ENCODE measurements around the gene RXRB. TPM values are rescaled to one million over a fixed set of nuclear protein-coding genes. Genes with fewer than 3 reads are reported as not detected.

Gene RXRB
- total RNA-seq, 2 experiments from 2014 or later = 44.0 to 45.0 TPM

DNA sequence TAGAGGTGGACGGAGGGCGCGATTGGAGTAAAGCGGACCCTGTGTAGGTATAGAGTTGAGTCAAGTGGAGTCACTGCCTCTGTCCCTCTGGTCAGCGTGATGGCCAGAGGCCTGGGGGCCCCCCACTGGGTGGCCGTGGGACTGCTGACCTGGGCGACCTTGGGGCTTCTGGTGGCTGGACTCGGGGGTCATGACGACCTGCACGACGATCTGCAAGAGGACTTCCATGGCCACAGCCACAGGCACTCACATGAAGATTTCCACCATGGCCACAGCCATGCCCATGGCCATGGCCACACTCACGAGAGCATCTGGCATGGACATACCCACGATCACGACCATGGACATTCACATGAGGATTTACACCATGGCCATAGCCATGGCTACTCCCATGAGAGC, 681 bp upstream of the RXRB start:
- no peaks in the 10 kb centered on the region for H3K9me3 Mint-ChIP-seq
- peak overlapping the region; percentile 95 for H3K27ac Mint-ChIP-seq
- no peaks in the 10 kb centered on the region for H3K27me3 Mint-ChIP-seq
- H3K4me1 Mint-ChIP-seq = peaks cover 78% of the 10 kb centered on the region
- ChIA-PET POLR2A (interaction anchor here (0.6 kb wide), 1 partner anchor 1036 kb away, joined by 3 read pairs; no protein-coding TSS in a partner anchor), CTCF (no interaction called here)
- H3K4me3 Mint-ChIP-seq = peak overlapping the region; percentile 99
- H3K36me3 Mint-ChIP-seq (ENCODE audit: low read depth) = peaks cover 53% of the 10 kb centered on the region
- no peak for DNase-seq

- Mint-ChIP-seq H3K4me1 (peaks cover 65% of the 10 kb centered on the region), H3K27ac (peak overlapping the region; percentile 95), H3K9me3 (no peaks in the 10 kb centered on the region), H3K4me3 (peak overlapping the region; percentile 99), H3K27me3 (no peaks in the 10 kb centered on the region), H3K36me3 (ENCODE audit: low read depth) (peaks cover 66% of the 10 kb centered on the region)
- ChIA-PET POLR2A (interaction anchor here (0.7 to 1.5 kb wide), 9 partner anchors 9 to 362 kb away, joined by 3 to 10 read pairs (median 3); partner anchors contain the start of genes RING1, RPS18, TAP2 and VPS52), CTCF (interaction anchor here (0.7 to 1.0 kb wide), 5 partner anchors 48 to 185 kb away, joined by 3 to 4 read pairs (median 3); no protein-coding TSS in a partner anchor)
- peak; percentile 84 for DNase-seq
Observed at GRCh38 chr6:33199687-33200218, 712 bp downstream of the RXRB start.

DNA sequence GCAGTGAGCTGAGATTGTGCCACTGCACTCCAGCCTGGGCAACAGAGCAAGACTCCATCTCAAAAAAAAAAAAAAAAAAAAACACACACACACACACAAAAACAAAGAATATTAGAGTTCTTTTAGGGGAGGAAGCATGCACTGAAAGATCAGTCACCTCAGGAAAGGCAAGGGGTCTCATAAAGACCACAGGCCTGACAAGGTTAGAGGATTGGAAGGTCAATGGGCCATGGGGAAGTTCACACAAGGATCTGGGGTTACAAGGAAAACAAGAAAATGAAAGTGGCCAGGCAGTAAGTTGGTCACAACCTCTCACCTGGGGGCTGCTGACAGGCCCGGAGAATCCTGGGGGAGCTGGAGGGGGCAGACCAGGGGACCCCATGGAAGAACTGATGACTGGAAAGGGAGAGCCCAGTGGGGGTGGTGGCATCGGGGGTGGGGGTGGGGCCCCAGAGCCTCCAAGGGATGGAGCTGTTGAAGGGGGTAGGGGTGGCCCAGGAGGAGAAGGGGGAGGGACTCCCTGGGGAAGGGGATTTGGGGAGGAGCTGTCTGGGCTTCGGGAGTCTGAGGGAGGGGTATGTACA, 1.5 kb downstream of the RXRB start:
- no peaks in the 10 kb centered on the region for H3K9me3 Mint-ChIP-seq
- H3K27me3 Mint-ChIP-seq = no peaks in the 10 kb centered on the region
- H3K27ac Mint-ChIP-seq = peak overlapping the region; percentile 95
- ChIA-PET CTCF (interaction anchor here (1.0 to 2.8 kb wide), 6 partner anchors 10 to 102 kb away, joined by 3 to 12 read pairs (median 7); partner anchors contain the start of gene RING1), POLR2A (interaction anchor here (2.2 kb wide), 1 partner anchor 50 kb away, joined by 11 read pairs; no protein-coding TSS in a partner anchor)
- H3K4me1 Mint-ChIP-seq = peaks cover 61% of the 10 kb centered on the region
- no peak for DNase-seq
- H3K36me3 Mint-ChIP-seq (ENCODE audit: low read depth) = peaks cover 69% of the 10 kb centered on the region
- peak overlapping the region; percentile 99 for H3K4me3 Mint-ChIP-seq

DNA sequence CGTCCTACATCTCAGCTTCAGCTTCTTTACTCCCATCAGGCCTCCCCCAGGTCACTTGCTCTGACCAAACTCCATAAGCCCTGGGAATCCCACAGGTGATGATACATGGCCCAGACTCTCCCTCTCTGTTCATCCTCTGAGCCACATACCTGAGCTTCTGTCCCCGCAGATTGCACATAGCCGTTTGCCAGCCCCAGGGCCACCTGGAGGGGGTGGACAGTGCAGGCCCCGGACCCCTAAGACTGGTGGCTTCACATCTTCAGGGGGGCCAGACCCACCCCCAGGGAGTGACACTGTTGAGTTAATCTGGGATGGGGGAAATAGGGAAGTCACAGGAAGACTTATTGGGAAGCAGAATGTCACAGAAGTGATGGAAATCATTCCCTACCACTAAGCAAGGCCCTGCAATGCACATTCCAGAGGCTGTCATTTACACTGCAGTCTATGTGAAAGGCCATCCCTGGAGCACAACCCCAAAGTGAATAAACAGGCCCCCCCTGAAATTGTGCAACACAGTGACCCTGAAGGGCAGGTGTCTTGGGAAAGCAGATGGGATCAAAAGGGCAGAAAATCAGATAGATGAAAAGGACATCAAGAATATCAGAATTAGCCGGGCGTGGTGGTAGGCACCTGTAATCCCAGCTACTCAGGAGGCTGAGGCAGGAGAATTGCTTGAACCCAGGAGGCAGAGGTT, 2.2 kb downstream of the RXRB start:
- H3K36me3 Mint-ChIP-seq (ENCODE audit: low read depth) = peaks cover 66% of the 10 kb centered on the region
- peak overlapping the region; percentile 6 for H3K27ac Mint-ChIP-seq
- ChIA-PET POLR2A (interaction anchor here (1.1 to 2.2 kb wide), 4 partner anchors 10 to 226 kb away, joined by 3 to 11 read pairs (median 6); partner anchors contain the start of gene RING1), CTCF (interaction anchor here (0.8 to 2.8 kb wide), 15 partner anchors 11 to 192 kb away, joined by 3 to 12 read pairs (median 4); partner anchors contain the start of gene RING1)
- peak overlapping the region; percentile 67 for H3K4me3 Mint-ChIP-seq
- no peaks in the 10 kb centered on the region for H3K9me3 Mint-ChIP-seq
- no peak for DNase-seq
- peaks cover 3% of the 10 kb centered on the region for H3K27me3 Mint-ChIP-seq
- peaks cover 54% of the 10 kb centered on the region for H3K4me1 Mint-ChIP-seq

- ChIA-PET POLR2A (interaction anchor here (1.1 to 2.2 kb wide), 4 partner anchors 11 to 225 kb away, joined by 3 to 11 read pairs (median 6); partner anchors contain the start of gene RING1), CTCF (interaction anchor here (0.8 to 2.8 kb wide), 15 partner anchors 12 to 193 kb away, joined by 3 to 12 read pairs (median 4); partner anchors contain the start of genes RGL2 and RING1)
- peak; percentile 37 for DNase-seq
- peaks cover 59% of the 10 kb centered on the region for H3K36me3 Mint-ChIP-seq (ENCODE audit: low read depth)
- H3K27ac Mint-ChIP-seq = peak overlapping the region; percentile 52
- H3K4me1 Mint-ChIP-seq = peaks cover 49% of the 10 kb centered on the region
- H3K9me3 Mint-ChIP-seq = no peaks in the 10 kb centered on the region
- peak overlapping the region; percentile 26 for H3K4me3 Mint-ChIP-seq
- peaks cover 8% of the 10 kb centered on the region for H3K27me3 Mint-ChIP-seq
Observed at GRCh38 chr6:33197431-33198048, 2.9 kb downstream of the RXRB start.

- peaks cover 25% of the 10 kb centered on the region for H3K27me3 Mint-ChIP-seq
- H3K27ac Mint-ChIP-seq = no peak overlapping the region
- no peak for DNase-seq
- H3K4me3 Mint-ChIP-seq = no peak overlapping the region
- H3K36me3 Mint-ChIP-seq (ENCODE audit: low read depth) = peaks cover 40% of the 10 kb centered on the region
- H3K4me1 Mint-ChIP-seq = peaks cover 34% of the 10 kb centered on the region
- ChIA-PET CTCF (interaction anchor here (1.3 kb wide), 1 partner anchor 9 kb away, joined by 3 read pairs; the partner anchor contains the start of gene HSD17B8), POLR2A (no interaction called here)
- H3K9me3 Mint-ChIP-seq = no peaks in the 10 kb centered on the region
Observed at GRCh38 chr6:33195304-33196165, 4.9 kb downstream of the RXRB start.

DNA sequence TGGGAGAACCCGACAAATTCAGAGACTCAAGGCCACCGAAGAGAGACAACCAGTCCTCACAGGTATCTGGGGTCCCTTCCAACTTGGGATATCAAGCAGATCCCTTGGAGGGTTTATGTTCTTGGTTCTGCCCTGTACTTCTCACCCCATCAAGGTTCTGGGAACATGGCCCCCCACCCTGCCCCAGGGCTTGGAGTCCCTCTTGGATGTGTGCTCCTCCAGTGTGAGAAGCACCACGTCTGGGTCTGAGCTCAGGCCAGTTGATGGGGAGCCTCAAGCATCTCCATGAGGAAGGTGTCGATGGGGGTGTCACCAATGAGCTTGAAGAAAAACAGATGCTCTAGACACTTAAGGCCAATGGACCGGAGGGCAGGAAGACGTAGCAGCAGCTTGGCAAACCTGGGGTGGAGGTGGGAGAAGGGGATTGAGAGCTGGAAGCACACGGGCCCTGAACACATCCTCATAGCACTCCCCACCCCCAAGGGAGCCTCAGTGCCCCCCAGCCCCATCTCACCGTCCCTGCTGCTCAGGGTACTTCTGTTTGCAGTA, 6.0 kb downstream of the RXRB start:
- Mint-ChIP-seq H3K36me3 (ENCODE audit: low read depth) (peaks cover 40% of the 10 kb centered on the region), H3K27ac (no peak overlapping the region), H3K27me3 (peaks cover 32% of the 10 kb centered on the region), H3K4me1 (peaks cover 31% of the 10 kb centered on the region), H3K4me3 (no peak overlapping the region), H3K9me3 (no peaks in the 10 kb centered on the region)
- no peak for DNase-seq
- ChIA-PET POLR2A (interaction anchor here (1.6 kb wide), 1 partner anchor 14 kb away, joined by 4 read pairs; the partner anchor contains the start of gene RING1), CTCF (no interaction called here)

DNA sequence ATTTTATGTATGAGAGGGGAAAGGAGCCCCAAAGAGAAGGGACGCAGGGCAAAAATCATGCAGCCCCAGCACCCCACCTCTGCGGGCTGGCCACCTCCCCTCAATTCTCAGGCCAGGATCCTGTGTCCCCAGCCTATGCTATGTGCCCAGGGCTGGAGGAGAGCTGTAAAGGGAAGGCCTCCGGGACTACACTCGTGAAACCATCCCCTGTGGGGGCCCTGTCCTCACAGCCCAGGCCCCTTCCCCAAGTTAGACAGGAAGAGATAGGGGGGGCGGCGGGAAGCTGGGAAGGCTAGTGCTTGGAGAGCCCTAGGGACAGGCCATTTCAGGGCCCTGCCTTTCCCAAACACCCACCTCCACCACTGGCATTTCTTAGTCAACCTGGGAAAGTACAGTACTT, 6.8 kb downstream of the RXRB start:
- DNase-seq = no peak
- CTCF ChIA-PET = no interaction called here
- Mint-ChIP-seq H3K4me1 (peaks cover 23% of the 10 kb centered on the region), H3K36me3 (ENCODE audit: low read depth) (peaks cover 37% of the 10 kb centered on the region), H3K9me3 (no peaks in the 10 kb centered on the region), H3K27me3 (peaks cover 32% of the 10 kb centered on the region), H3K27ac (no peak overlapping the region), H3K4me3 (no peak overlapping the region)
- POLR2A ChIA-PET = interaction anchor here (1.6 kb wide), 1 partner anchor 15 kb away, joined by 4 read pairs; the partner anchor contains the start of gene RING1

DNA sequence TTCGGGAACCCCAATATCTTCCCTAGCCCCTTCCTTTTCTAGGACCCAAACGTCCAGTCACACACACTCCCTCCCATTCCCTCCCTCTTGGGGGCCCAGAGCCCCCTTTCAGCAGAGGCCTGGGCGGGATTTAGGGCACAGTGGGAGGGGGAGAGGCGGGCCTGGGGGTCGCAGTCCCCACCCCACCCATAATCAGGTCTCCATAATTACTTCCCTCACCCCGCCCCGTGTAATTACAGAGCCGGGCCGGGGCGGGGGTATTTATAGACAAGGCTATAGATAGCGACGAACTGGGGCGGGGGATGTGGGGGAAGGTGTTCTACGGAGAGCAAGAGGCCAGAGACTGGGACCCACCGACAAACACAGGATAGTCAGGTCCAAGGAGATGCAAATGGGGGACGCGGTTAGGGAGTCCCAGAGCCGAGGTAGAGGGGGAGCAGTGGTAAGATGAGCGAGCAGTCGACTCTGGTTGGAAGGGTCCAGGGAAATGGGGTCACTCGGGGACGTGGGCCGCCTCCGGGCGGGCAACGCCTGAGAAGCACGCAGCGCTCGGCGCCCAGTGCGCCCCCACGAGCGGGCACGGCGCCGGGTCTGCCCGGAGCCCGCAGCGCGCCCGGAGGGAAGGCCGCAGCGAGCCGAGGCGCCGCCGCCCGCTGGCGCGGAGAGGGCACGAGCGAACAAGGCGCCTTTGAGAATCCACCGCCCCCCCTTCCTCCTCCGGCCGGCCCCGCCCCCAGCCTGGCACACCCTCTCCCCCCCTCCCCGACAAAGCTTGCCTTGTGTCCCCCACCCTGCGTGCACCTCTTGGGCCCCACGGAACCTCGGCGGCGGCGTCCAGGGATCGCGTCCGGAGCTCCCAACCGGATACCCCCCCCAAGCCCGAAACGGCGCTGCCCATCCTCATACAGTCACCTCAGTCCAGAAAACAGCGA, 7.5 kb downstream of the RXRB start:
- Mint-ChIP-seq H3K4me3 (no peak overlapping the region), H3K9me3 (no peaks in the 10 kb centered on the region), H3K4me1 (peaks cover 16% of the 10 kb centered on the region), H3K27ac (no peak overlapping the region), H3K36me3 (ENCODE audit: low read depth) (peaks cover 37% of the 10 kb centered on the region), H3K27me3 (peaks cover 35% of the 10 kb centered on the region)
- DNase-seq = no peak
- ChIA-PET POLR2A (interaction anchor here (1.0 to 1.6 kb wide), 2 partner anchors 9 to 16 kb away, joined by 4 to 8 read pairs; partner anchors contain the start of gene RING1), CTCF (no interaction called here)

DNA sequence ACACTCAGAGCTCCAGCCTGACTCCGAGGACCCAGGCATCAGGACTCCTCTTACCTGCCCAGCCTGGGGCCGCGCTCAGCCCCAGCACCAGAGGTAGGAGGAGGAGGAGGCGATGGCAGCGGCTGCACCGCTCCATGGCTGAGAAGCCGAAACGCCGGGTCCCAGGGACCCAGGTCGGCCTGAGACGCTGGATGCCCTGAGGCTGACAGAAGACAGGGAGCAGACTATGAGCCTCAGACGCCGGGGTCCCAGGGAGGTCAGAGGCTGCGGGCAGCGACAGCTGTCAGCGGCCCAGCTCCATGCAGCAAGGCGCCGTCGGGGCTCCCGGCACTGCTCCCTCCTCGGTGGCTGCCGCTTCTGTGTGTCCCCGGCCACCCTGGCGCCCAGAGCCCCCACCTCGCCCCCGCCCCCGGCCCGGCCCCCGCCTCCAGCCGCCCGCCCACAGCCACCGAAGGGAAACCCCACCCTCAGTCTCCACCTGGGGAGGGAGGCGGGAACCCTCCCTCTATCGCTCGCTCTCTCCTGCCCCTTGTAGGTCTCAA, 8.3 kb downstream of the RXRB start, which contains the start of gene COL11A2:
Gene COL11A2 (minus strand): TSS at position 363 of the 542 bp plus-strand sequence. CDS start 227 bp downstream, at position 136.
- ChIA-PET POLR2A (interaction anchor here (1.0 kb wide), 1 partner anchor 8 kb away, joined by 8 read pairs; no protein-coding TSS in a partner anchor), CTCF (interaction anchor here (0.6 kb wide), 1 partner anchor 14 kb away, joined by 3 read pairs; no protein-coding TSS in a partner anchor)
- H3K27me3 Mint-ChIP-seq = peaks cover 41% of the 10 kb centered on the region

More for the DNA sequence above, 8.3 kb downstream of the RXRB start, which contains the start of gene COL11A2:
- Mint-ChIP-seq H3K36me3 (ENCODE audit: low read depth) (peaks cover 33% of the 10 kb centered on the region), H3K9me3 (no peaks in the 10 kb centered on the region), H3K27ac (no peak within 1 kb of the TSS), H3K4me1 (peaks cover 9% of the 10 kb centered on the region), H3K4me3 (no peak within 1 kb of the TSS)
- DNase-seq = no peak

All from activated CD4-positive, alpha-beta memory T cell treated with anti-CD3 and anti-CD28 coated beads, Interleukin-2, amount 10 ng/mL, durations not matched to agents 7 days and 5 days (primary cell).